Vagina (tissue), 2 donors: Measurements from ENCODE around the gene PIGM. TPM values are rescaled to one million over a fixed set of nuclear protein-coding genes. Genes with fewer than 3 reads are reported as not detected.
A peak's percentile ranks its signal among the peaks of the same experiment; 100 is the strongest.

Experiments used
- DNase-seq, 2 donors: peaks; one replicate each; pipeline ENCODE4 v3.0.0-alpha.2; 2017; ENCODE audit errors: extremely low spot score in 2 of 2
- H3K27ac ChIP-seq: fragments of 200-600 bp; sonication (generic); one replicate; pipeline ENCODE4 v1.5.1; 2019
- H3K27me3 ChIP-seq: fragments of 200-600 bp; sonication (generic); one replicate; pipeline ENCODE4 v1.5.1; 2019
- H3K36me3 ChIP-seq, 2 donors: fragments of 200-600 bp; sonication (generic); one replicate each; pipeline ENCODE4 v1.5.1; 2017 to 2019
- H3K4me1 ChIP-seq: fragments of 200-600 bp; sonication (generic); one replicate; pipeline ENCODE4 v1.5.1; 2019
- H3K4me3 ChIP-seq, 2 donors: fragments of 200-600 bp; sonication (generic); 1 replicate in 1 of 2; 2 replicates in 1 of 2; pipeline ENCODE4 v1.5.1; 2016 to 2019
- H3K9me3 ChIP-seq: fragments of 200-600 bp; sonication (generic); one replicate; pipeline ENCODE4 v1.5.1; 2019
- CTCF ChIP-seq, 3 experiments: fragments of 450-650 bp in 2 of 3; fragments of 200-600 bp in 1 of 3; sonication (generic) in 1 of 3; IDR thresholded peaks; one replicate each; pipeline ENCODE4 v1.5.1; 2017 to 2019; ENCODE audit warnings: antibody characterized with exemption in 3 of 3, mild to moderate bottlenecking in 2 of 3, moderate library complexity in 2 of 3
- POLR2A ChIP-seq, 2 donors: fragments of 450-650 bp; IDR thresholded peaks; one replicate each; pipeline ENCODE4 v1.6.1; 2017; ENCODE audit warnings: antibody characterized with exemption in 2 of 2, mild to moderate bottlenecking in 2 of 2, moderate library complexity in 2 of 2
- POLR2AphosphoS5 ChIP-seq, 2 donors: sonication (generic); formaldehyde crosslinking; IDR thresholded peaks; one replicate each; pipeline ENCODE4 v1.9.0; 2017; ENCODE audit warnings: antibody characterized with exemption in 2 of 2, mild to moderate bottlenecking in 2 of 2, low read depth in 1 of 2; ENCODE audit not compliant: insufficient read depth in 1 of 2
- intact Hi-C: fragments of 100-400 bp; cut with DNase I; formaldehyde crosslinking; loops from one replicate; pipeline ENCODE4 v1.15.1; 2023
- total RNA-seq: library from RNA; depleted of rRNA; stranded (reverse); fragments of >200 nt; gene quantifications from one replicate; pipeline ENCODE4 v1.2.3, GENCODE V29; 2016

PIGM gene
- total RNA-seq, 1 donor from 2014 or later, result 2.7 TPM

- DNase-seq, result no peak
- intact Hi-C loops, result no loop called here
- Histone ChIP-seq H3K27ac (no peak overlapping the region), H3K9me3 (no peaks in the 10 kb centered on the region), H3K4me3 (no peak overlapping the region), H3K27me3 (no peaks in the 10 kb centered on the region), H3K36me3 (no peaks in the 10 kb centered on the region), H3K4me1 (no peaks in the 10 kb centered on the region)
- TF ChIP-seq POLR2AphosphoS5 (IDR thresholded peaks at IDR 0.05; ENCODE audit: insufficient read depth in 1 of 2, low read depth in 1 of 2) (no peak), POLR2A (IDR thresholded peaks at IDR 0.05) (no peak), CTCF (IDR thresholded peaks at IDR 0.05) (no peak)
These were observed 49.5 kb downstream of the PIGM start for GRCh38 chr1:159982280-159982679.

GRCh38 chr1:159981351-159982055, 50.3 kb downstream of the PIGM start:
- no peaks in the 10 kb centered on the region for H3K9me3 ChIP-seq
- intact Hi-C loops, result no loop called here
- no peak overlapping the region for H3K27ac ChIP-seq
- H3K36me3 ChIP-seq, result no peaks in the 10 kb centered on the region
- H3K4me3 ChIP-seq, result no peak overlapping the region
- no peaks in the 10 kb centered on the region for H3K27me3 ChIP-seq
- TF ChIP-seq CTCF (IDR thresholded peaks at IDR 0.05), result no peak
- no peak for TF ChIP-seq POLR2A (IDR thresholded peaks at IDR 0.05)
- no peak for TF ChIP-seq POLR2AphosphoS5 (IDR thresholded peaks at IDR 0.05; ENCODE audit: insufficient read depth in 1 of 2, low read depth in 1 of 2)
- peak; percentile 67 to 77 for DNase-seq
- no peaks in the 10 kb centered on the region for H3K4me1 ChIP-seq

GRCh38 chr1:159980786-159981185, 51.0 kb downstream of the PIGM start:
- Histone ChIP-seq H3K27ac (no peak overlapping the region), H3K4me1 (no peaks in the 10 kb centered on the region), H3K27me3 (no peaks in the 10 kb centered on the region), H3K9me3 (no peaks in the 10 kb centered on the region), H3K4me3 (no peak overlapping the region), H3K36me3 (no peaks in the 10 kb centered on the region)
- peak in 1 of 2 donors; percentile 55 for DNase-seq
- intact Hi-C loops, result no loop called here
- TF ChIP-seq POLR2A (IDR thresholded peaks at IDR 0.05) (no peak), CTCF (IDR thresholded peaks at IDR 0.05) (no peak)

- intact Hi-C loops, result no loop called here
- H3K9me3 ChIP-seq, result no peaks in the 10 kb centered on the region
- H3K36me3 ChIP-seq, result no peaks in the 10 kb centered on the region
- H3K27me3 ChIP-seq, result no peaks in the 10 kb centered on the region
- no peak for TF ChIP-seq POLR2A (IDR thresholded peaks at IDR 0.05)
- no peak for TF ChIP-seq POLR2AphosphoS5 (IDR thresholded peaks at IDR 0.05; ENCODE audit: insufficient read depth in 1 of 2, low read depth in 1 of 2)
- no peak for TF ChIP-seq CTCF (IDR thresholded peaks at IDR 0.05)
- DNase-seq, result peak; percentile 71 to 87
- H3K4me1 ChIP-seq, result no peaks in the 10 kb centered on the region
- H3K4me3 ChIP-seq, result no peak overlapping the region
- no peak overlapping the region for H3K27ac ChIP-seq
These were observed 51.7 kb downstream of the PIGM start for GRCh38 chr1:159980076-159980475.

GRCh38 chr1:159979257-159979656, 52.5 kb downstream of the PIGM start:
- H3K36me3 ChIP-seq, result no peaks in the 10 kb centered on the region
- no peaks in the 10 kb centered on the region for H3K9me3 ChIP-seq
- H3K27me3 ChIP-seq, result no peaks in the 10 kb centered on the region
- TF ChIP-seq POLR2AphosphoS5 (IDR thresholded peaks at IDR 0.05; ENCODE audit: insufficient read depth in 1 of 2, low read depth in 1 of 2) (no peak), POLR2A (IDR thresholded peaks at IDR 0.05) (no peak), CTCF (IDR thresholded peaks at IDR 0.05) (no peak)
- intact Hi-C loops, result no loop called here
- no peak overlapping the region for H3K27ac ChIP-seq
- H3K4me1 ChIP-seq, result no peaks in the 10 kb centered on the region
- DNase-seq, result no peak
- no peak overlapping the region for H3K4me3 ChIP-seq
